IMR-90 (cell line): ENCODE data around the gene PHF21B.

Experiments
- BHLHE40 ChIP-seq: fragments of 150-350 bp; IDR thresholded peaks from 2 replicates; pipeline ENCODE4 v1.6.1; 2016; ENCODE audit warnings: mild to moderate bottlenecking, low read depth, low read length
- CEBPB ChIP-seq: IDR thresholded peaks from 2 replicates; pipeline ENCODE4 v1.6.1; 2012; ENCODE audit warnings: low read depth, low read length, improper control_type of control experiment
- CTCF ChIP-seq: conservative IDR thresholded peaks from 2 replicates; pipeline ENCODE4 v1.5.1; 2012; ENCODE audit warnings: mild to moderate bottlenecking, low read depth, low read length, improper control_type of control experiment
- POLR2A ChIP-seq: IDR thresholded peaks from 2 replicates; pipeline ENCODE4 v1.6.1; 2012; ENCODE audit warnings: mild to moderate bottlenecking, low read depth, low read length
- RCOR1 ChIP-seq: IDR thresholded peaks from 2 replicates; pipeline ENCODE4 v1.6.1; 2012; ENCODE audit warnings: mild to moderate bottlenecking, low read length, improper control_type of control experiment; ENCODE audit not compliant: insufficient replicate concordance
- RFX5 ChIP-seq: IDR thresholded peaks from 2 replicates; pipeline ENCODE4 v1.8.0; 2012; ENCODE audit warnings: low read depth, mild to moderate bottlenecking, low read length, moderate library complexity

DNA sequence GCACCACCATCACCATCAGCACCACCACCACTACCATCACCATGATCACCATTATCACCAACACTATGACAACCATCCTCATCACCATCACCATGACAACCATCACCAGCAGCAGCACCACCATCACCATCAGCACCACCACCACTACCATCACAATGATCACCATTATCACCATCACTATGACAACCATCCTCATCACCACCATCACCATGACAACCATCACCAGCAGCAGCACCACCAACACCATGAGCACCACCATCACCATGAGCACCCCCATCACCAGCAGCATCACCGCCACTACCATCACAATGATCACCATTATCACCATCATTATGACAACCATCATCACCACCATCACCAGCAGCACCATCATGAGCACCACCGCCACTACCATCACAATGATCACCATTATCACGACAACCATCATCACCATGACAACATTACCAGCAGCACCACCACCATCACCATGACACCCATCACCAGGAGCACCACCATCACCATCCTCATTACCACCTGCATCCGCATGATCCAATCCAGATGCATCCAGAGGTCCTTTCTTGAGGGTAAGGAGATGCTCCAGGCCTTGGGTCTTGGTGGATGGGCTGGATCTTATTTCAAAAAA lies 23.8 kb downstream of the PHF21B start:
- TF ChIP-seq BHLHE40 (no peak), POLR2A (no peak), CTCF (no peak), CEBPB (no peak), RFX5 (no peak), RCOR1 (no peak)
